Epithelial cell of esophagus (primary cell): ENCODE results near the gene PTBP2.

Source experiments
- DNase-seq: peaks from one replicate; pipeline ENCODE4 v3.0.0; 2010; ENCODE audit warnings: low read depth
- H3K4me3 ChIP-seq: 2 replicates; pipeline ENCODE4 v1.5.1; 2011; ENCODE audit warnings: mild to moderate bottlenecking, low read length, control low read depth
- CTCF ChIP-seq: IDR thresholded peaks from 2 replicates; pipeline ENCODE4 v1.5.1; 2011; ENCODE audit warnings: low read depth, mild to moderate bottlenecking, low read length, control low read depth, inconsistent platforms; ENCODE audit not compliant: insufficient read depth; ENCODE audit errors: missing control alignments

PTBP2 gene

GRCh38 chr1:96730574-96731298 lies 9.2 kb downstream of the PTBP2 start:
- no peak for DNase-seq
- TF ChIP-seq CTCF: no peak
- H3K4me3 ChIP-seq: no peak overlapping the region

- peak; percentile 4 for DNase-seq
These were observed 19.8 kb downstream of the PTBP2 start for GRCh38 chr1:96741335-96741734.

GRCh38 chr1:96746440-96747420 lies 25.1 kb downstream of the PTBP2 start:
- H3K4me3 ChIP-seq: no peak overlapping the region
- DNase-seq: no peak
- TF ChIP-seq CTCF: no peak

More at GRCh38 chr1:96741335-96741734, 19.8 kb downstream of the PTBP2 start:
- H3K4me3 ChIP-seq: no peak overlapping the region
- no peak for TF ChIP-seq CTCF

DNA sequence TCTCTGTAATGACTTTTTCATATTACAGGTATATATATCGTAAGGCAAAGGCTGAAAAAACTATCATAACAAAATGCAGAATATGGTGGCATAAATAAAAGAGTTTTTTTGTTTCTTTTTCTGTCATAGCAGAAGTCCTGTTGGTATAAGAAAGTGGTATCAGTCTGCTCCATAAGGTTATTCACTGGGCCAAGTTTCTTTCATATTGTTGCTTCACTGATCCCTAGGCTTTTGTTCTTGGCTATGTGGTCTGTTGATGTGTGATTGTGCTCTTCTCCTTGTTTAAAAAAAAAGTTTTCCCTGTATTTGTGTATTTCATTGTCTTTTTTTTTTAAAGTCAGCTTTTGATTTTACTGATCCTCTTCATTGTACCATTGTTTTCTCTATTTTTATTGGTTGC lies 26.0 kb downstream of the PTBP2 start:
- DNase-seq: no peak
- TF ChIP-seq CTCF: no peak
- H3K4me3 ChIP-seq: no peak overlapping the region

DNA sequence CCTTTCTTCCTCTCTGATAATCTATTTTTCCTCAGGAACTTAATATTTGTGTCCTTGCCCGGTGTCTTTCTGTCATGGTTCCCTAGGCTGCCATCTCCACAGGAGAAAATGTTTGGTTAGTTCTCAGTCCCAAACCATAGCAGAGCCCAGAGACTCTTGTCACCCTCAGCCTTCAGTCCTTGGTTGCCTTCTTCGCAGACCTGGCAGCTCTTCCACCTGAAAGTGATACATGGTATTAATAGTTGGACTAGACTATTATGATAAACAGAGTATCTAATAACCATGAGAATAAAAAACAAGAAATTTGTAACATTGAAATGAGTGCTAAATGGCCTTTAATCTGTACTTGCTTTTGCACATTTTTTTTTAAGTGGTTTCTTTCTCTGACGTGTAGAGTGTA lies 26.5 kb downstream of the PTBP2 start:
- H3K4me3 ChIP-seq: no peak overlapping the region
- no peak for TF ChIP-seq CTCF
- DNase-seq: no peak

DNA sequence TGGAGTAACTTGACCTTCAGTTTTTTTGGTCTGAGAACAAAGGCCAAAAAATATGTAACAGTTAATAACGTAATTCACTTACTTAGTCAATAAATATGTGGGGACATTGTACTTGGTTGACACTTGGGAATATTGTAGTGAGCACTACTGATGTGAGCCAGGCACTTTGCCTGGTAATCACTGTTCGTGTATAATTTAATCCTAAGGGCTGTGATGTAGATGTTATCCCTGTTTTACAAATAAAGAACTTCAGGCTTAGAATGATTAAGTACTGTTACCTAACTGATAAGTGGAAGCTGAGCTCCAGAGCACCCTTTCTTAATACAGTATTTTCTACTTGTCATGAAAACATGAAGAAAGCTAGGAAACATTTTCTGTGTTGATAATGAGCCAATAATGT lies 28.0 kb downstream of the PTBP2 start:
- H3K4me3 ChIP-seq: no peak overlapping the region
- no peak for DNase-seq
- TF ChIP-seq CTCF: no peak
